Tibial nerve (tissue), 4 donors: ENCODE results near the gene UNCX.

Experiments used
- CTCF ChIP-seq, 5 experiments: fragments of 200-600 bp in 3 of 5; fragments of 450-650 bp in 2 of 5; sonication (generic) in 3 of 5; IDR thresholded peaks; one replicate each; pipeline ENCODE4 v1.5.1; 2016 to 2019; ENCODE audit warnings: antibody characterized with exemption in 5 of 5, mild to moderate bottlenecking in 3 of 5, moderate library complexity in 2 of 5
- EP300 ChIP-seq, 2 donors: sonication (generic); formaldehyde crosslinking; IDR thresholded peaks; one replicate each; pipeline ENCODE4 v1.6.1; 2017; ENCODE audit warnings: antibody characterized with exemption in 2 of 2, mild to moderate bottlenecking in 1 of 2
- POLR2A ChIP-seq, 2 donors: fragments of 450-650 bp; IDR thresholded peaks; one replicate each; pipeline ENCODE4 v1.6.1; 2017; ENCODE audit warnings: antibody characterized with exemption in 2 of 2, mild to moderate bottlenecking in 2 of 2, moderate library complexity in 2 of 2

DNA sequence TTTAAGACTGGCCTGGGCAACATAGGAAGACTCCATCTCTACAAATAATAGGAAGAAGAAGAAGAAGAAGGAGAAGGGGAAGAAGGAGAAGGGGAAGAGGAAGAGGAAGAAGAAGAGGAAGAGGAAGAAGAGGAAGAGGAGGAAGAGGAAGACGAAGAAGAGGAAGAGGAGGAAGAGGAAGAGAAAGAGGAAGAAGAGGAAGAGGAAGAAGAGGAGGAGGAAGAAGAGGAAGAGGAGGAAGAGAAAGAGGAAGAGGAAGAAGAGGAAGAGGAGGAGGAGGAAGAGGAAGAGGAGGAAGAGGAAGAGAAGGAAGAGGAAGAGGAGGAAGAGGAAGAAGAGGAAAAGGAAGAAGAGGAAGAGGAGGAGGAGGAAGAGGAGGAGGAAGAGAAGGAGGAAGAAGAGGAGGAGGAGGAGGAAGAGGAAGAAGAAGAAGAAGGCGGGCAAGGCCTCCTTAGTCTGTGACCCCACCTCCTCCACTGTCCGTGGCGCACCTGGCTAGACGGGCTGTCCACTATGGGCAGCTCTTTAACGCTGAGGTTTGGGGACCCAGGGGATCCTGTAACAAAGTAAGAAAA lies 43.9 kb upstream of the UNCX start:
- TF ChIP-seq CTCF (IDR thresholded peaks at IDR 0.05) (no peak), POLR2A (IDR thresholded peaks at IDR 0.05) (no peak), EP300 (IDR thresholded peaks at IDR 0.05) (no peak)
